ENCODE measurements around the gene EXT2.

DNA sequence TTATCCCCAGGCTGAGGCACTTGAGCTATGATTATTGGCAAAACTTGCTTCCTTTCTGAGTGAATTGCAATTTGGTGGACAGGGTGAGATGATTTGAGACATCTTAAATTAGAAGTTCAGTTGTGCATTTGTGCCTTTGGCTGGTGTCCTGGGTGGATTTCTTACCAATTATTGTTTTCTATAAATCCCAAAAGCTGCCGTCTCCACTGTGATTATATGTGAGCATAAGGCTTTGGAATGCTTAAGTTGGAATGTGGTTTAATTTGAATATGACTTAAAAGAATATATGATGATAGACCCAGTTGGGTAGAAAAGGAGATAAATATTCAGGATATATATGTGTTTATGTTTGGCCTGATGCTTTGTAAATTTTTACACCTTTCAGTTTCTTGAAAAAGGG lies 70.0 kb downstream of the EXT2 start:
- TF ChIP-seq POLR2A (IDR thresholded peaks at IDR 0.05), result no peak
- TF ChIP-seq, protein P1, sequence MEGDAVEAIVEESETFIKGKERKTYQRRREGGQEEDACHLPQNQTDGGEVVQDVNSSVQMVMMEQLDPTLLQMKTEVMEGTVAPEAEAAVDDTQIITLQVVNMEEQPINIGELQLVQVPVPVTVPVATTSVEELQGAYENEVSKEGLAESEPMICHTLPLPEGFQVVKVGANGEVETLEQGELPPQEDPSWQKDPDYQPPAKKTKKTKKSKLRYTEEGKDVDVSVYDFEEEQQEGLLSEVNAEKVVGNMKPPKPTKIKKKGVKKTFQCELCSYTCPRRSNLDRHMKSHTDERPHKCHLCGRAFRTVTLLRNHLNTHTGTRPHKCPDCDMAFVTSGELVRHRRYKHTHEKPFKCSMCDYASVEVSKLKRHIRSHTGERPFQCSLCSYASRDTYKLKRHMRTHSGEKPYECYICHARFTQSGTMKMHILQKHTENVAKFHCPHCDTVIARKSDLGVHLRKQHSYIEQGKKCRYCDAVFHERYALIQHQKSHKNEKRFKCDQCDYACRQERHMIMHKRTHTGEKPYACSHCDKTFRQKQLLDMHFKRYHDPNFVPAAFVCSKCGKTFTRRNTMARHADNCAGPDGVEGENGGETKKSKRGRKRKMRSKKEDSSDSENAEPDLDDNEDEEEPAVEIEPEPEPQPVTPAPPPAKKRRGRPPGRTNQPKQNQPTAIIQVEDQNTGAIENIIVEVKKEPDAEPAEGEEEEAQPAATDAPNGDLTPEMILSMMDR (IDR thresholded peaks at IDR 0.05), result no peak
